Measurements from ENCODE around the gene PRDM8.
"Not testable (repeated sequence)": the region's sequence is repeated elsewhere in the genome, so short reads cannot be mapped to it uniquely, and the experiment has no call there.

PRDM8 gene

DNA sequence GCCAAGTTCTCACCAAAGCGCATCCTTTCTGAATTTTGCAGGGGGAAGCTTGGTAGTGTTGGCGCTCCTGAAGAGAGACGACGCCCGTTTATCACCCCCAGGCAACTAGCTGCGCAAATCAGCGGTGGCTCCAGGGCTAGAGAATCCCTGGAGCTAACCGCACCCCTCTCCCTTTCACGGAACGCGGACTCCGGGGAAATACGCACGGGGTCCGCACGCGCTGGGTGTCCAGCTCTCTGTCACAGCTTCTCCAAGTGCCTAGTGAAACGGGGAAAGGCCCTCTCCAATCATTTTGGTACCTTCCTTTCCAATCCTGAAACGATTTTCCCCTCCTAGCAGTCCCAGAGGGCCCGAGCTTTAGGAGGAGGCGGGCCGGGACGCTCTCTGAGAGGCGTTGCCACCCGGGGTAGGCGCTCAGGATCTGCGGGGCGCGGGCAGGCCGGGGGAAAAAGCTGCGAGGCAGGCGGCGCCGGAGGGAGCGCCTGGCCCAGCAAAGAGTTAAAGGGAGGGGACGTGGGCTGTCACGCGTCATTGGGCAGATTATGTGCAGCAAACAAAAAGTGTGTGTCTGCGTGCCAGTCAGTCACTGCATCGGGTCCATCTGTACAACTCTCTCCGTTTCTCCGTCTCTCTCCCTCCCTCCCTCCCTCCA is at the start of gene PRDM8:
TSS of gene PRDM8 (plus strand) at position 582 of the 652 bp plus-strand sequence. CDS start 2,578 bp downstream, outside the sequence.
- no peak for DNase-seq (ENCODE audit: low spot score)

DNA sequence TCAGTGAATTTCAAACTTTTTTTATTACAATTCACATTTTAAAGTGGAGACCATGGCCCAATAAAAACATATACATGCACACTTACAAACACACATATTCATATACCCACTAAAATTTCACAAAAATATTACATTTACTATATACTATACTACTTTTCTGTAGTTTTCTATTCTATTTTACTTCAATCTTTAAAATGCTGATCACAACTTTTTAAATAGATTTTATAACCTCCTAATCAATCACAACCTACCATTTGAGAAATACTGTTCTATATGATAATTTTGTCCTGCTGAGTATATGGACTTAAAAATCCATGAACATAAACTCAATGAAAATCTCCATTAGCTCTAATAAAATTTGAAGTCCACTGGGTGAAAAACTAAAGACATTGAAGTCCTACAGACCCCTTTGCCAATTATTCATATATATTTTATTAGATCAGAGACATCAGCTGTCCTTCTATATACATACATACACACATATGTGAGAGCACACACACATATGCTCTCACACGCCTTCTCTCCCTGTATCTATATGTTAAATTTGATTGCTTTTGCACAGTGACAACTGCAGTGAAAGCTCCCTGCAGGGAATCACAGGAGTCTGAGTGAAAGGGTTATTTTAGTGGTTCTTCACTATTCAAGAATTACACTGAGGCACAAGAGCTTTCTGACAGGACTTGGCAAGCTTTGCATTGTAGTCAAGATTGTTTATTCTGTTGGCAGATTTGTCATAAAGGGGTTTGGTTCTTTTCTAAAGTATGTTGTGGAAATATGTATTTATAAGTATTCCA is 46.7 kb upstream of the PRDM8 start:
- no peak for DNase-seq (ENCODE audit: low spot score)

DNA sequence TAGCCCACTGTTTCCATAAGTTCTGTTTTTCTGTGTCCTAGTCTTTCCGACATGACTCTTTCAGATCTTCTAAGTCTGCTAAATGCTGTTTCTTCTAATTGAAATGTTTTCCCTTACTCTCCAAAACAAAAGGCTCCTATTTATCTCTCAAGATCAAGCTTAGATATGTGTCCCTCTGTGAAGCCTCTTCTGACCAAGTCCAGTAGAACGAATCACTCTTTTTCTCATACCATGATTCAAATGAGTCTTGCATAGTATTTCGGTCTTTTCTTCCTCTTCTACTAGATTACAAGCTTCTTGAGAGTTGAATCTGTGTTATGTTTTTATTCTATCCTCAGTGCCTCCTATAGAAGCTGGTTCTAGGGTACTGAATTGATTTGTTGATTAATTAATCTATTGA is 45.3 kb upstream of the PRDM8 start:
- no peak for DNase-seq (ENCODE audit: low spot score)

DNA sequence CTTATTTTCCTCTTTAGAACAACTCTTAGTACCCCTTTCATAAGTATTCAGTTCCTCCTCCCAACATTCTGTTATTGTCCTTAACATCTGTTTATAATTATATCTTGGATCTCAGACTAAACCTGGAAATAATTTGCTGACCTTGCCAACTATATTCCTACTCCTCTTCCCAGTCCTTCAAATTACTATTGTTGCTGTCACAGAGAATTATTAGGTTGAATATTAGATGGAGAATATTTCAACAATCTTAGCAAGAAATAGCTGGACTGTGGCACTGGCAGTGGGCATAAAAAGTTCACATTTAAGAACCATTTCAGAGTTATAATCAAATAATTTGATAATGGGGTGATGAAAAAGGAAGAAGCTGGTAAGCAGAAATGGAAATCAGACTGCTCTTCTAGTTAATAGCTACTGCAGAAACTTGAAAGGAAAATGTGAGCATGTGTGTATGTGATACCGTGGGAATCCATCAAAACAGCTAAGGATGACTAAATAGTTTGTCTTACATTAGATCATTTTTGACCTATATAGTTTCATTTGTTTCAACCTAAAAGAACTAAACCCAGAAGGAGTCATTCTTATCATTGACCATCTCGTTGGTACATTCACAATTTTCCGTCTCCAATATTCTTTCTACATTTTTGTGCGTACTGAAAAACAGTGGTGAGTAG is 43.3 kb upstream of the PRDM8 start:
- no peak for DNase-seq (ENCODE audit: low spot score)

DNA sequence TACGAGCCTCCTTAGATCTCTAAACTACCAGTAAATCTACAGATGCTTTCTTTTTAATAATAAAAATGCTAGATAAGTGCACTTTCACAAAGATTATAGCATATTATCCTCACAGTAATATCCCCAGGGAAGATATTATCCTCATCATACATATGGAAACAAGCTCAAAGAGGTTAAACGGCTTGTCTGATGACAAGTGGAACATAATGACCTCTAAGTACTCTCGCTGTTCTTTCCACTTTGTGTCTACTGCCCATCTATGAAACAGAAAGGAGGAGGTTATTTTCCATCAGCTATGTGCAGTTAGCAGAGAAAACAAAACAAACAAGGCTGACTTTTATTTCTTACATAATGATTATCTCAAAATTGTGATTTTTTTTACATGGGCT is 42.8 kb upstream of the PRDM8 start:
- DNase-seq (ENCODE audit: low spot score), result no peak

GRCh38 chr4:80155316-80155982 is 41.9 kb upstream of the PRDM8 start:
- DNase-seq (ENCODE audit: low spot score), result no peak

- no peak for DNase-seq (ENCODE audit: low spot score)
These were observed 40.9 kb upstream of the PRDM8 start for GRCh38 chr4:80156410-80156809.

GRCh38 chr4:80161413-80162058 is 35.8 kb upstream of the PRDM8 start:
- no peak for DNase-seq (ENCODE audit: low spot score)

DNA sequence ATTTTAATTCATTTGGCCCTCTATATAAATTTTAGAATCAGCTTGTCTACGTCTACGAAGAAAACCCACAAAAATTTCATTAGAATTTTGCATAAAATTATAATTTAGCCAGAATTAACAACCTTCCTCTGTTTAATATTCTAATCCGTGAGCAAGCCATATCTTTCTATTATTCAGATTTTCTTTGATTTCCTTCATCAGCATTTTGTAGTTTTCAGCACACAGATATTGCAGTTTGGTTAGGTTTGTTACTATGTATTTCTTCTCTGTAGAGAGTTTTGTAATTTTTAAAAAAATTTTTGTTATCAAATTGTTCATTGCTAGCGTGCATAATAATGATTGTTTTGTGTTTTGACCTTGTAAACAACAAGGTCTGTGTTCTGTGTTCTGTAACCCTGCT is 34.9 kb upstream of the PRDM8 start:
- no peak for DNase-seq (ENCODE audit: low spot score)

GRCh38 chr4:80165855-80166254 is 31.4 kb upstream of the PRDM8 start:
- no peak for DNase-seq (ENCODE audit: low spot score)

DNA sequence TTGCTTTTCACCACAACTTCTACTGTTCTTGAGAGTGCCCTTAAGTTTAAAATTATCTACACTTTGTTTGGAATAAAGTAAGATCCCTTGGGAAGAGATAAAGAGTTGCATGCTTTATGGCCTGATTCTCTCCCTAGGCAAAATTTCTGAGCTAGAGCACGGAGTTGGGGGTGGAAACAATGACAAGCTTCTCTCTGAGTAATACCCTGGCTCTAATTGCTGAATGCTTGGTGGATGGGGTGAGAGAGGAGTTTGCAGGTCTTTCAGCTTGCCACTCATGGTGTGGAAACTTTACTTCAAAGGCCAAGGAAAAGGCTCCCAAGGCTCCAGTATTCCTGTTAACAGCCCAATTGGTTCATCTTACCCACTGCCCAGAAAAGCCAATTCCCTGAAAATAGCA is 26.1 kb upstream of the PRDM8 start:
- no peak for DNase-seq (ENCODE audit: low spot score)

DNA sequence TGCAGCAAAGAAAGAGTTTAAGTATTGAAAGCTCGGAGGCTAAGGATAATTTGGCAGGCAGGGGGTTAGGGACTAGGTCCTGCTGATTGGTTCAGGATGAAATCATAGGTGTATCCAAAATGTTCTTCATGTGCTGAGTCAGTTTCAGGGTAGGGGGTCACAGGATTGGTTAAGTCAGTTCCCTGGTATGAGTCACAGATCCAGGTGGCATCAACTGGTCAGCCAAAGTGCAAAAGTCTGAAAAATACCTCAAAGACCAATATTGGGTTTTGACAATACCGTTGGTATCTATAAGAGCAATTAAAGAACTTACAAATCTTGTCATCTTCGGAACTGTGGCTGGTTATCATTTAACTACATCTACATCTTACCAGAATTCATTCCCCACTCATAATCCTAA is 25.6 kb upstream of the PRDM8 start:
- no peak for DNase-seq (ENCODE audit: low spot score)

- DNase-seq (ENCODE audit: low spot score), result no peak
These were observed 25.1 kb upstream of the PRDM8 start for GRCh38 chr4:80172203-80172602.

- no peak for DNase-seq (ENCODE audit: low spot score)
These were observed 23.9 kb upstream of the PRDM8 start for GRCh38 chr4:80173401-80173800.

- no peak for DNase-seq (ENCODE audit: low spot score)
These were observed 23.5 kb upstream of the PRDM8 start for GRCh38 chr4:80173841-80174240.

DNA sequence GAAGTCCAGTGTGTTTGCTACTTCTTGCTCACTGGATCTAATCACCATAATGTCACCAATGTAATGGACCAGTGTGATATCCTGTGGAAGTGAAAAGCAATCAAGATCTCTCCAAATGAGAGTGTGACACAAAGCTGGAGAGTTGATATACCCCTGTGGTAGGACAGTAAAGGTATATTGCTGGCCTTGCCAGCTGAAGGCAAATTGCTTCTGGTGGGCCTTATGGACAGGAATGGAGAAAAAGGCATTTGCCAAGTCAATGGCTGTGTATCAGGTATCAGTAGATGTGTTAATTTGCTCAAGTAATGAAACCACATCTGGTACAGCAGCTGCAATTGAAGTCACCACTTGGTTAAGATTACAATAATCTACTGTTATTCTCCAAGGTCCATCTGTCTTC is 19.5 kb upstream of the PRDM8 start:
- not testable (repeated sequence) for DNase-seq (ENCODE audit: low spot score)

DNA sequence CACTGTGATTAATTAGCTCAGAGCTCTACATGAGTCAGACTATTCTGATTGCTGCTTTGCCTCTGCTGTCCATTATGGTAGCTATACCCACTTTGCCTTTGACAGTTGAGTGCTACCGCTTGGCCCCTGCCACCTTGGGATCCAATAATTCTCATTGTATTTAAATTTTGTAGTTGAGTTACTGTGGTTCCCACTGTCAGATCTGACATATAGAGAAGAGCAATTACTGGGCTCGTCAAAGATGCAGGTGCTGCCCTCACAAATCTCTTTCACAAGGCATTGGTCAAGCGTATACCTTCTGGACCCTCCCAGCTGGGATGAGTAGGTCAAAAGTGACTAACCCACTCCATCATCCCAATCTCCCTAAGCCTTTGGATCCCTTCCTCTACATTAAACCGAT is 18.3 kb upstream of the PRDM8 start:
- DNase-seq (ENCODE audit: low spot score), result no peak

DNA sequence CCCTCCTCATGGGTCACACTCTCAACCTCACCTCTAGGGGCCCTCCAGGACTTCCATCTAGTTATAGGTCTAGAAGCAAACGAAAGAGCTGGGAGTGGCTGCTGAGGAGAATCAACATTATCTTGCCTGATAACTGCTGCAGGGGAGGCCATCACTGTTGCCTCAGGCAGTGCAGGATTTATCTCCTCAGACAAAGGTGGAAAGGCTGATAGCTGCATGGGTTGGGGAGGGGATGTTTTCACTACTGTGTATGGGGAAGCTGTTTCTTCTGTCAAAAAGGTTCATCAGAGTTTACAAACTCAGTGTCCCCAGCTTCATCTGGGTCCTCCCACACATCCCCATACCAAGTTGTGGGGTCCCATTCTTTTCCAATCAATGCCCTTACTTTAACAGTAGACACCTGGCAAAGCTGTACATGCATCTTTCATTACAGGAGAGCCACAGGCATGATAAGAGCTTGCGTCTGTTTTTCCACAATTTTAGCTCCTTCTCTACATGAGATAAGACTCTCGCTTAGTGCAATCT is 17.6 kb upstream of the PRDM8 start:
- DNase-seq (ENCODE audit: low spot score), result no peak

DNA sequence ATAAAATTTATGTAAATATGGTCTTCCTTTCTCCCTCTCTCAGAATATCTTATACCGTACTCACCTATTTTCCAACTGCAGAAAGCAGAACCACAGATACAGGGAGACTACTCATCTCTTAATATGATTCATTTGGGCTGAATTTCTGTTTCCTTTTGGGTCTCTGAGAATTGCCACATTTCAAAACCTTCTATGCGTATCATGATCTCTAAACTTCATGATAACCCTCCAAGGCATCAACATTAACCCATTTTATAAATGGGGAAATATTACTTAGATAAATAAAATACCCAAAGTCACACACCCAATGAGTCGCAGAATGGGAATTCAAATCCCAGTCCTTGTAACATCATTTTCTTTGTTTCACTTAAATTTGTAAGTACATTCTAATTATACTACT is 16.6 kb upstream of the PRDM8 start:
- no peak for DNase-seq (ENCODE audit: low spot score)

DNA sequence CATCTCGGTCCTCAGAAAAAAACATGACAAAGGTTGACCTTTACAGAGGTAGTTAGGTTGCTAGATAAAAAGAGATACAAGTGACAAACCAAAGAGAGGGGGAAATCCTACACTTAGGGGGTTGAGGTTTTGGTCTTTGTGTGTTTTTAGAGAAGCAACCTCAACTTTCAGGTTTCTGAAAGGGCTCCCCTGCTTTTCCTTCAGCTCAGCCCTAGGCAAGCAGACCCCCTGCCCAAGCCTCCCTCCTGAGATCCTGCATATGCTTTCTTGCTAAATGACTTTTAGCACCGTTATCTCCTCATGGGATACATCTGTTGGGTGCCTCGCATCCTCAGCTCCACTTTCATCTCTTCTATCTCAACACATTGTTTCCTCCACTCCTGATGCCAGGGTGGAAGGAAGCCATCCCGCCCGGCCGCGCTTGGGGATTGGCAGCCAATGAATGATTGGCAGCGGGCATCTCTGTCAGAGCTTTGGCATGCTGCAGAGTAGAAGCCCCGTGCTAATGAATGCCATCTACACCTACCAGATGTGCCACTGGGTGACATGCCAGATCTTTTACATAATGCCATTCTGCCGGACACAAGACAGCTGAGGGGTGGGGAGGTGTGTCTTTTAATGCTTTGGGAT is 15.0 kb upstream of the PRDM8 start:
- no peak for DNase-seq (ENCODE audit: low spot score)

Data from germinal center (tissue), 1 donor.